ENCODE data around the gene DBT. TPM values are rescaled to one million over a fixed set of nuclear protein-coding genes. Genes with fewer than 3 reads are reported as not detected.
A peak's percentile ranks its signal among the peaks of the same experiment; 100 is the strongest.
"Not testable (repeated sequence)": the region's sequence is repeated elsewhere in the genome, so short reads cannot be mapped to it uniquely, and the experiment has no call there.

The DBT gene
- total RNA-seq, 1 experiment from 2014 or later: 3.6 TPM

DNA sequence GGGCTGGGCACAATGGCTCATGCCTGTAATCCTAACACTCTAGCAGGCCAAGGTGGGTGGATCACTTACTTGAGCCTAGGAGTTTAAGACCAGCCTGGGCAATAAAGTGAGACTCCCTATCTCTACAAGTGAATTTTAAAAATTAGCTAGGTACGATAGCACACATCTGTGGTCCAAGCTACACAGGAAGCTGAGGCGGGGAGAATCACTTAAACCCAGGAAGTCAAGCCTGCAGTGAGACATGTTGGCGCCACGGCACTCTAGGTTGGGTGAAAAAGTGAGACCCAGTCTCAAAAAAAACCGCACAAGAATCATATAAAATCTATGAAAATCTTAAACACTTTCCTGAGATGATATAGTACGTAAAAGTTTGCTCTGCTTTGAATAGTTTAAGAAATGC is 30.2 kb downstream of the DBT start:
- no peak for DNase-seq (ENCODE audit: low read depth, low spot score)
- in situ Hi-C loops (cut with HindIII; ENCODE audit: low pct_unique_long_range_greater_than_20kb, low sequenced_read_pairs): no loop called here

DNA sequence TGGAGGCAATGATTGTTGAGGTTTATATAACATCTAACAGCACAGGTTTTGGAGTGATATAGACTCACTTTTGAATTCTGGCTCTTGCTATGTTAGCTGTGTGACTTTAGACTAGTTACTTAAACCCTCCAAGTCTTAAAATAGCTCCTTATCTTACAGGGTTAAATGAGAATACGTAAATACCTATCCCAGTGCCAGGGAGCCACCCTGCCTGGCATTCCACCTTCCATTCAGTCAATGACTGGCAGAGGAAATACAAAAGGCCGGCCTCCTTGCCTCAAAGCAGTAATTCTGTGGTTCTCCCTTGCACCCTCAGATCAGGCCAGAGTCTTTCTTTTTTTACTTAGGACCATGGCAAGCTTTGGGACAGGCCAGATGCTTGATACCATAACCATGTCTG is 31.8 kb downstream of the DBT start:
- DNase-seq (ENCODE audit: low read depth, low spot score): no peak
- in situ Hi-C loops (cut with HindIII; ENCODE audit: low pct_unique_long_range_greater_than_20kb, low sequenced_read_pairs): no loop called here

DNA sequence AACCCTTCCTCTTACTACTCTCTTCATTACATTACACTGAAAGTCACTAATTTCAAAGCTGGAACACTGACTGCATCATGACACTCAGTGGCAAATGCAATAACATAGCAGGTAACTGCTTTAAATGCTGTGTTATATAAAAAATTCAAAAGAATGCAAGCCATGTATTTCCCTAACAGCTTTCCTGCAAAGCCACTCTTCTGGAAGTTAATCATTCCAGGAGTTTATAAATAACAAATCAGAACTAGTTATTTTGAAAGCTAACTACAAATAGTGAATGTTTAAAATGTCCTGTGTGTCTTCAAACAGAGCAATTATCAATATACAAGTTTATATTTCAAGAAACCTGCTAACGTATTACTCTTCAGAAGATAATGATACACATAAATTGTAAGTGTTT is 34.5 kb downstream of the DBT start:
- no peak for DNase-seq (ENCODE audit: low read depth, low spot score)
- in situ Hi-C loops (cut with HindIII; ENCODE audit: low pct_unique_long_range_greater_than_20kb, low sequenced_read_pairs): no loop called here

DNA sequence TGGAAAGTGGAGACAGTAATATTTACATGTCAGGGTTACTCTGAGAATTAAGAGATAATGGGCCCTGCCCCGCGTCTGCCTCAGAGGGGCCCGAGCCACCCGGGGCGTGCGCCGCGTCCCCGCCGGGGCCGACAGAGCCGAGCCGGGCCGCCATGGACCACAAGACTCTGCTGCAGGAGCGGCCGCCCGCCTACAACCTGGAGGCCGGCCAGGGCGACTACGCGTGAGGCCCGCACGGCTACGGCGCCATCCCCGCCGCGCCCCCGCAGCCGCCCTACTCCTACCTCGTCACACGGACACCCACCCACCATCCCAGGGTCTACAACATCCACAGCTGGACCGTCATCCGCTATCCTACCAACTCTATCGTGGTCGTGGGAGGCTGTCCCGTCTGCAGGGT is 36.5 kb downstream of the DBT start:
- in situ Hi-C loops (cut with HindIII; ENCODE audit: low pct_unique_long_range_greater_than_20kb, low sequenced_read_pairs): no loop called here

DNA sequence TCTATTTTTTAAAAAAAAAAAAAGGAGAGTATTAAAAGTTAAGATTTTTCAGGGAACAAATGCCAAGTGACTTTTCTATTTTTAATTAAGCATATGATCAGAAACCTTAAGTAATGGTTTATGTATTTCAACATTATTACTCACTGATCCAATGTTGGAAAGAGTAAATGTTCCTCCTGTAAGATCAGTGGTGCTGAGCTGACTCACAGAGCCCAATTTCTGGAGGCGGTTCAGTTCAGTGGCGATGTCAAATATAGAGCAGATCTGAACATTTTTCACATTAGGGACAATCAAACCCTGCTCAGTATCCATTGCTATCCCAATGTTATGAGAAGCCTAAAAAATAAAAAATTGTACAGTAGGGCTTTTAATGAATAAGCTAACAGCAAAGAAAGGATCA is 43.3 kb downstream of the DBT start:
- no peak for DNase-seq (ENCODE audit: low read depth, low spot score)
- in situ Hi-C loops (cut with HindIII; ENCODE audit: low pct_unique_long_range_greater_than_20kb, low sequenced_read_pairs): no loop called here

More for the DNA sequence above, 36.5 kb downstream of the DBT start:
- no peak for DNase-seq (ENCODE audit: low read depth, low spot score)

DNA sequence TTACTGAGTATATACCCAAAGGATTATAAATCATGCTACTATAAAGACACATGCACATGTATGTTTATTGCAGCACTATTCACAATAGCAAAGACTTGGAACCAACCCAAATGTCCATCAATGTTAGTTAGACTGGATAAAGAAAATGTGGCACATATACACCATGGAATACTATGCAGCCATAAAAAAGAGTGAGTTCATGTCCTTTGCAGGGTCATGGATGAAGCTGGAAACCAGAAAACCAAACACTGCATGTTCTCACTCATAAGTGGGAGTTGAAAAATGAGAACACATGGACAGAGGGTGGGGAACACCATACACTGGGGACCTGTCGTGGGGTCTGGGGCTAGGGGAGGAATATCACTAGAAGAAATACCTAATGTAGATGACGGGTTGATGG is 44.0 kb downstream of the DBT start:
- DNase-seq (ENCODE audit: low read depth, low spot score); in situ Hi-C loops (cut with HindIII; ENCODE audit: low pct_unique_long_range_greater_than_20kb, low sequenced_read_pairs): not testable (repeated sequence)

DNA sequence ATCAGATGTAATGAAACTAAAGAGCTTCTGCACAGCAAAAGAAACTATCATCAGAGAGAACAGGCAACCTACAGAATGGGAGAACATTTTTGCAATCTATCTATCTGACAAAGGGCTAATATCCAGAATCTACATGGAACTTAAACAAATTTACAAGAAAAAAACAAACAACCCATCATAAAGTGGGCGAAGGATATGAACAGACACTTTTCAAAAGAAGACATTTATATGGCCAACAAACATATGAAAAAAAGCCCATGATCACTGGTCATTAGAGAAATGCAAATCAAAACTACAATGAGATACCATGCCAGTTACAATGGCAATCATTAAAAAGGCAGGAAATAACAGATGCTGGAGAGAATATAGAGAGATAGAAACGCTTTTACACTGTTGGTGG is 44.5 kb downstream of the DBT start:
- in situ Hi-C loops (cut with HindIII; ENCODE audit: low pct_unique_long_range_greater_than_20kb, low sequenced_read_pairs); DNase-seq (ENCODE audit: low read depth, low spot score): not testable (repeated sequence)

DNA sequence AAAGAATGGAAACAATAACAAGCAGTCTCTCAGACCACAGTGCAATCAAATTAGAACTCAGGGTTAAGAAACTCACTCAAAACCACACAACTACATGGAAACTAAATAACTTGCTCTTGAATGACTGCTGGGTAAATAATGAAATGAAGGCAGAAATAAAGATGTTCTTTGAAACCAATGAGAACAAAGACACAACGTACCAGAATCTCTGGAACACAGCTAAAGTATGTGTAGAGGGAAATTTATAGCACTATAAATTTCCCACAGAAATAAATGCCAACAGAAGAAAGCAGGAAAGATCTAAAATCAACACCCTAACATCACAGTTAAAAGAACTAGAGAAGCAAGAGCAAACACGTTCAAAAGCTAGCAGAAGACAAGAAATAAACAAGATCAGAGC is 46.9 kb downstream of the DBT start:
- DNase-seq (ENCODE audit: low read depth, low spot score); in situ Hi-C loops (cut with HindIII; ENCODE audit: low pct_unique_long_range_greater_than_20kb, low sequenced_read_pairs): not testable (repeated sequence)

DNA sequence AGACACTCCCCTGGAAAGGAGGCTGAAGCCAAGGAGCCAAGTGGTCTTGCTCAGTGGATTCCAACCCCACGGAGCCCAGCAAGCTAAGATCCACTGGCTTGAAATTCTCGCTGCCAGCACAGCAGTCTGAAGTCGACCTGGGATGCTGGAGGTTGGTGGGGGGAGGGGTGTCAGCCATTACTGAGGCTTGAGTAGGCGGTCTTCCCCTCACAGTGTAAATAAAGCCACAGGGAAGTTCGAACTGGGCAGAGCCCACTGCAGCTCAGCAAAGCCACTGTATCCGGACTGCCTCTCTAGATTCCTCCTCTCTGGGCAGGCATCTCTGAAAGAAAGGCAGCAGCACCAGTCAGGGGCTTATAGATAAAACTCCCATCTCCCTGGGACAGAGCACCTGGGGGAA is 49.6 kb downstream of the DBT start:
- DNase-seq (ENCODE audit: low read depth, low spot score); in situ Hi-C loops (cut with HindIII; ENCODE audit: low pct_unique_long_range_greater_than_20kb, low sequenced_read_pairs): not testable (repeated sequence)

DNA sequence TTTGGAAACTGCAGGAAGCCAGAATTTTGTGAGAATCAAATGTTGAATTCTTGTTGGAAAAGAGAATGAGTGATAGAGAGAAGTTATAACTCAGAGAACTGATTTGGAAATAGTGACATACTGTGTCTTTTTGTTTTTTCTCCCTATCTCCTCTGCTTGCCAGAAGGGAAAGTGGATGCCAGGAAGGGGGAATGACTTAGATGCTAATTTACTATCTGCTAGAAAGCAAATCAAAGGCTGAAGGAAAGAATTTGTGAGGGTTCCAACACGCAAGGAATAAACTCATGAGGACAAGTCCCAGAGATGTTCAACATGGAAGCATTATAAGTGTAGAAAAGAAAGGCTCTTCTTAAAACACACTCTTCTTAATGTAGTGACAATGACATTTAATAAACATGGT is 51.0 kb downstream of the DBT start:
- in situ Hi-C loops (cut with HindIII; ENCODE audit: low pct_unique_long_range_greater_than_20kb, low sequenced_read_pairs): no loop called here

DNA sequence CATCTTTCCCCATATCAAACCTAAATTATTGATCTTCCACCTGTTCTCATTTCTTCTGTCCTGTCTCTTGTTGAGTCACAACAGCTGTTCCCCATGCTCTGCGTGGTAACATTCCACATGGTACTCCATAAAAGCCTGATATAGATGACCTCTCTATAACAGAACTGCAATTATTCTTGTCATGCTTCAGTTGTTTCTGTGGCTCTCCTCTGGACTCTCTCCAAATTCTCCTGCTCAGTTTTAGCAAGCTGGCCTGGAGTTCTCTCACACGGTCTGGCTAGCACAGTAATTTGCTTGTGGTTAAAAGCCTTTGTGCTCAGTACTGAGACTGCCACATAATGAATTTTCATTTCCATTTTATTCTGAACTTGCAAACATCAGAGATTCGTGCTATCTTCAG is 61.0 kb downstream of the DBT start:
- in situ Hi-C loops (cut with HindIII; ENCODE audit: low pct_unique_long_range_greater_than_20kb, low sequenced_read_pairs): no loop called here
- peak; percentile 61 for DNase-seq (ENCODE audit: low read depth, low spot score)

More for the DNA sequence above, 51.0 kb downstream of the DBT start:
- DNase-seq (ENCODE audit: low read depth, low spot score): no peak

DNA sequence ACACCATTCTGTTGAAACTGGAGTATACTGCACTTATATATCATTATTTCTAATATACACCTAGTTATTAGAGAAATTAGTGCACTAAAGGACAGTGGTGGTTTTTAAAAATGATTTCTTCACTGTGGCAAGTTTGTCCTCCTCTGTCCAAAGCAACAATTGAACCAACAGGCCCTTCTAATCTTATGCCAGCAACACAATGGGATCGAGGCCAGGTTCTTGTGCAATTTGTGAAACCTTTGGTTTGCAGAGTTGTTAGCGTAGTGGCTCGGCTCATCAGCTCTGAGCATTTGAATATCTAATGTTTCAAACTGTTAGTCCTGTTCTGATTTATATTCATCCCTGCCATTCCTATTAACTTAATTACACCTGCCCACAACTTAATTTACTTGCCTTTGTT is 61.7 kb downstream of the DBT start:
- DNase-seq (ENCODE audit: low read depth, low spot score): no peak
- in situ Hi-C loops (cut with HindIII; ENCODE audit: low pct_unique_long_range_greater_than_20kb, low sequenced_read_pairs): no loop called here

DNA sequence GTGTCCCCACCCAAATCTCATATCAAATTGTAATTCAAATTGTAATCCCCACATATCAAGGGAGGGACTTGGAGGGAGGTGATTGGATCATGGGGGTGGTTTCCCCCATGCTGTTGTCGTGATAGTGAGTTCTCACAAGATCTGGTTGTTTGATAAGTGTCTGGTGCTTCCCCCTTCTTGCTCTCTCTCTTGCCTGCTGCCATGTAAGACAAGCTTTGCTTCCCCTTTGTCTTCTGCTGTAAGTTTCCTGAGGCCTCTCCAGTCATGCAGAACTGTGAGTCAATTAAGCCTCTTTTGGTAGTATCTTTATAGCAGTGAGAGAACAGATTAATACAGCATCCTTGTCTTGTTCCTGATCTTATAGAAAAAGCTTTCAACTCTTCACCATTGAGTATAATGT is 65.1 kb downstream of the DBT start:
- in situ Hi-C loops (cut with HindIII; ENCODE audit: low pct_unique_long_range_greater_than_20kb, low sequenced_read_pairs): no loop called here

DNA sequence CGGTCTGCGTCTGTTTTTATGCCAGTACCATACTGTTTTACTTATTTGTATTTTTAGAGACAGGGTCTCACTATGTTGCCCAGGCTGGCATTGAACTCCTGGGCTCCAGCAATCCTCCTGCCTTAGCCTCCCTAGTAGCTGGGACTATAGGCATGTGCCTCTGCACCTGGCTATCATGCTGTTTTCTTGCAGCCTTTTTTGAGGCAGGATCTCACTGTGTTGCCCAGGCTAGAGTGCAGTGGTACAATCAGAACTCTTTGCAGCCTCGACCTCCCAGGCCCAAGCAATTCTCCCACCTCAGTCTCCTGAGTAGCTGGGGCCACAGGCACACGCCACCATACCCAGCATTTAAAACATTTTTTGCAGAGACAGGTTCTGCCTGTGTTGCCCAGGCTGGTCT is 66.3 kb downstream of the DBT start:
- in situ Hi-C loops (cut with HindIII; ENCODE audit: low pct_unique_long_range_greater_than_20kb, low sequenced_read_pairs): no loop called here

More for the DNA sequence above, 65.1 kb downstream of the DBT start:
- no peak for DNase-seq (ENCODE audit: low read depth, low spot score)

DNA sequence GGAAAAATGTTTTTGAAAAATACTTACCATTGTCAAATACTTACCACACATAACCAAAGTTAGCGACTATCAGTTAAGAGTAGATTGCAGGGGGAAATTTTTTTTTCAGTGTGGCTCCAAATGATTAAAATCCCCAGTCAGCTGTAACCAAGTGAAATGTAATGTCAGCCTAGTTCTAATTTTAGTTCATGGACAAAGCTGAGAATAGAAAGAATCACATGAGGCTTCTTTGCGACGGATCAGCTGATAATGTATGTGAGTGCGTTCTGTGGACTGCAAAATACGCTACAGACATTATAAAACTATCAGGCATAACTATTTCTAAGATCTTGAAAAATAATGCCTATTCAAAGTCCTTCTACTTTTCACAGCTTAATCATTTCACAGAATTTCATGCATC is 71.5 kb downstream of the DBT start, which contains the start of gene LRRC39:
Gene LRRC39, minus strand, starts transcription at position 166 of the 400 bp plus-strand sequence. CDS start 9,740 bp downstream, outside the sequence.
- in situ Hi-C loops (cut with HindIII; ENCODE audit: low pct_unique_long_range_greater_than_20kb, low sequenced_read_pairs): no loop called here
- peak; percentile 61 for DNase-seq (ENCODE audit: low read depth, low spot score)

More for the DNA sequence above, 66.3 kb downstream of the DBT start:
- no peak for DNase-seq (ENCODE audit: low read depth, low spot score)

DNA sequence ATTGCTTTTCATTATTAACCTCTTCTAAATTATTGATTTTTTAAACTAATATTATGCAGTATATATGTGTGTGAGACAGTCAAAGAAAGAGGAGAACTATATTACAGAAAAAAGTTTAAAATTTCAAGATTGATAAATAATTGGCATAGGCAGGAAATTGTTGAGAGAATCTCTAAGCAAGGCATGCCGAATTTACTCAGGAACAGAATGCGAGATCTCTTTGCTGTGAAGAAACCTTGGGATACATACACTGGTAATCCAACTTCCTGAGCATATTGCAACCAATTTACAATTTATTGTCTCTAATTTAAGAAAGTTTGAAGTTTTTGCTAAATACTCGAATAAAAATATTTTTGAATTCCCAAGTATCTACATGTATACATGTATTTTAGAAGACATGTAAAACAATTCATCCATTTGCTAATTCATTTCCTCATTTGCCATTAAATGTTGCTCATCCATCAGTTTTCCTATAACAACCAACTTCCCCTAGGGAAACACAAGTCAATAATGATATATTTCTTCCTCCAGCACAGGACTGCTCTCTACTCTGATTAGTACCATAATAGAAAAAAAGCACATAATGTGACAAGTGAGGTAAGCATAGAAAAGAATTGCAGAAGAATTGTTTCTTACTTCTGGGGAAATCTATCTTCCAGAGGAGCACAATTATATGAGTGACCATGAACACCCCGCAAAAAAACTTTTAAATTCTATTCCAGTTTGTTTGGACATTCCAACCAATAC is 72.2 kb downstream of the DBT start:
- in situ Hi-C loops (cut with HindIII; ENCODE audit: low pct_unique_long_range_greater_than_20kb, low sequenced_read_pairs): no loop called here

DNA sequence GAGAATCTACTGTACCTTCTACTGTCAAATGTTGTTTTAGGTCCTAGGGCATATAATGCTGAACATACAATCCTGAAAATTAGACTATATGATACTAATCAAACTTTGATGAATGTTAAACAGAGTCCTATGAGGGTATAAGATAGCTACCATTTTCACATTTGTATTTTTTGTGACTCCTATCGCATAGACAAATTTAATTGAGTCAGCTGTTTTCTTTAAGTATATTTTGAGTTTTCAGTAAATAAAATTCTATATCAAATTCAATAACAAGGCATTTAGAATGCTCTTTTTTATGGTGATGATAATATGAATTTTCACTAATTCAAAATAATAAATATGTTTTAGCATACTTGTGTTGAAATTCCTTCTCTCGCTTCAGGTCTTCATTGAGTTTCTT is 81.6 kb downstream of the DBT start:
- DNase-seq (ENCODE audit: low read depth, low spot score): no peak
- in situ Hi-C loops (cut with HindIII; ENCODE audit: low pct_unique_long_range_greater_than_20kb, low sequenced_read_pairs): no loop called here

More for the DNA sequence above, 72.2 kb downstream of the DBT start:
- no peak for DNase-seq (ENCODE audit: low read depth, low spot score)

DNA sequence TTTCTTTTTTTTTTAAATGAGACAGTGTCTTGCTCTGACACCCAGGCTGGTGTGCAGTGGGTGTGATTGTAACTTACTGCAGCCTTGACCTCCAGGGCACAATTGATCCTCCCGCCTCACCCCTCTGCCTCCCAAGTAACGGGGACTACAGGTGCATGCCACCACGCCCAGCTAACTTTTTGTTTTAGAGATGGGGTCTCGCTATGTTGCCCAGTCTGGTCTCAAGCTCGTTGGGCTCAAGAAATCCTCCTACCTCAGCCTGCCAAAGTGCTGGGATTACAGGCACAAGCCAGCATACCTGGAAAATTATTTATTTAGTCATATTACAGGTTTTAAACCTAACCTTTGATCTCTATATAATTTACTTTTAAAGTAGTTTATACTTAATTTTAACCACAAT is 84.9 kb downstream of the DBT start:
- DNase-seq (ENCODE audit: low read depth, low spot score): no peak
- in situ Hi-C loops (cut with HindIII; ENCODE audit: low pct_unique_long_range_greater_than_20kb, low sequenced_read_pairs): no loop called here

DNA sequence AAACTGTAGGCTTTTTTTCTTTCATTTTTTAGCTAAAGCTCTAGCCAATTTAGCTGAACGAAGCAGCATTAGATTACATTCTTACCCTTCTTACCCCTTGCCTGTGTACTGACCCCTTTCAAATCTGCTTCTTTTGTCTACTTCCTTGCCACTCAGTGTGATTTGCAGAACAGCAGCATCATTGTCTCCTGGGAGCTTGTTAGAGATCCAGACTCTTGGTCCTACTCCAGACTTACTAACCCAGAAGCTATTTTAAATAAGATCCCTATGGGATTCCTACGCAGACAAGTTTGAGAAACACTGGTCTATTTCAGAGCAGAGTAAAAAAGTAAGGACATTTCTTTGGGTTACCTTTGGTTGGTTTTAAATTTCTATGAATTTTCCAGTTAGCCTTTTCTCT is 85.4 kb downstream of the DBT start:
- DNase-seq (ENCODE audit: low read depth, low spot score): peak; percentile 77
- in situ Hi-C loops (cut with HindIII; ENCODE audit: low pct_unique_long_range_greater_than_20kb, low sequenced_read_pairs): no loop called here

All from SK-MEL-5 (cell line).